HG03103 (cell line): ENCODE data around the gene LRRC37A3.
"Not testable (repeated sequence)": the region's sequence is repeated elsewhere in the genome, so short reads cannot be mapped to it uniquely, and the experiment has no call there.

ENCODE experiments used
- ATAC-seq: cut with Tn5 transposase; IDR thresholded peaks from one replicate; pipeline ENCODE4 v1.9.1; 2021; ENCODE audit warnings: low read depth; ENCODE audit not compliant: unreplicated experiment

The LRRC37A3 gene

GRCh38 chr17:64927444-64927843 lies 8.2 kb upstream of the LRRC37A3 start:
- not testable (repeated sequence) for ATAC-seq

GRCh38 chr17:64926430-64926829 lies 7.2 kb upstream of the LRRC37A3 start:
- not testable (repeated sequence) for ATAC-seq

DNA sequence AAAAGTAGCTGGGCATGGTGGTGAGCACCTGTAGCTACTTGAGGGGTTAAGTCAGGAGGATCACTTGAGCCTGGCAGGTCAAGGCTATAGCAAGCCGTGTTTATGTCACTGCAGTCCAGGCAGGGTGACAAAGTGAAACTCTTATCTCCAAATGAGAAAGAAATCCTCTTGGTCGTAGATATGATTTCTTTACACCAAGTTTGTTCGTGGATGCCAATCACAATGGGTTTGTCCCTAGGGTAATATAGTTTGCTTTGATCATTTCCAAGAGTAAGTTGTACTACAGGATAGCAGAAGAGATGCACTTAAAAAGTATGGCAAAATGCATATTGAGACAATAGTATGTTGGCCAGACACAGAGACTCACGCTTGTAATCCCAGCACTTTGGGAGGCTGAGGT lies 6.0 kb upstream of the LRRC37A3 start:
- ATAC-seq: not testable (repeated sequence)

DNA sequence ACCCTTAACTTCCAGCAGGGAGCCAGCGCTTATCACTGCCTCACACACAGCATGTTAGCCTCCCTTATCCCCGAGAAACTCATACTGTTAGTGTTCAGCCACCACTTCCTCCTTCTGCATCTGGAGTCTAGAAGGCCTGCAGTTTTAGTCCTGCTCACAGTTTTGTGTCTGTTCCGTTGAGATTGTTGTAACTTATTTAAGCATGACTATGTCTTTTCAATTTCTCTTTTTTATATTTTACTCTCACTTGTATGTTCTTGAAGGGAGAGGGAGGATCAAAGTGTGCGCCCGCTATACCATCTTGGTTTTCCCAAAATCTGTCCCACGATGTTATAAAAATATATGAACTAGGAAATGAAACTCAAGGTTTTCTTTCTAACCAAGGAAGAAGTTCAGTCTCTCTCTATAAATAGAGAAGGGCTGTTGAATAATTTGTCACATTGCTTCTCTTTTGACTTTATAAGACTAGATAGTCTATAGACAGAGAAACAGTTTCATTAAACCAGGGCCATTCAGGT lies 3.8 kb upstream of the LRRC37A3 start:
- not testable (repeated sequence) for ATAC-seq

DNA sequence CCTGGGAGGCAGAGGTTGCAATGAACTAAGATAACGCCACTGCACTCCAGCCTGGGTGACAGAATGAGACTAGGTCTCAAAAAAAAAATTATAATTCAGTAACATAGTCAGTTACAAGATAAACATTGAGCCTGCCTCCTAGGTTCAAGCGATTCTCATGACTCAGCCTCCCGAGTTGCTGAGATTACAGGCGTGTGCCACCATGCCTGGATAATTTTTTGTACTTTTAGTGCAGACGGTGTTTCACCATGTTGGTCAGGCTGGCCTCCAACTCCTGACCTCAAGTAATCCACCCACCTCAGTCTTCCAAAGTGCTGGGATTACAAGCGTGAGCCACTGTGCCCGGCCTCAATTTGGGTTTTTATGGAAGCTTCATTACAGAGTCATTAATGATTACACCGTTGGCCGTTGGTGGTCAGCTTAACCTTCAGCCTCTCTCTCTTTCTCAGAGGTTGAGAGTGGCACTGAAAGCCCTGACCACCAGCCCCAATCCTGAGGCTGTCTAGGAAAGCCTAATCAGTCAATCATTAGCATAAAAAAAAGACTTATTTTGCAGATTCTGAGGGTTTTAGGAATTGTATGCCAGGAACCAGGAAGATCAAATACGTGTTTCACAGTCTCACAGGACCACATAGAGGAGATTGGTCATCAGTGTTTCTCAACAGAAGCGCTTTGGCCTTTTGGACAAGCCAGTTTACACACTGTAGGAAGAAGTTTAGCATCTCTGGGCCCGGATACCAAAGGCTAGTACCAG lies 1.3 kb upstream of the LRRC37A3 start:
- no peak for ATAC-seq

DNA sequence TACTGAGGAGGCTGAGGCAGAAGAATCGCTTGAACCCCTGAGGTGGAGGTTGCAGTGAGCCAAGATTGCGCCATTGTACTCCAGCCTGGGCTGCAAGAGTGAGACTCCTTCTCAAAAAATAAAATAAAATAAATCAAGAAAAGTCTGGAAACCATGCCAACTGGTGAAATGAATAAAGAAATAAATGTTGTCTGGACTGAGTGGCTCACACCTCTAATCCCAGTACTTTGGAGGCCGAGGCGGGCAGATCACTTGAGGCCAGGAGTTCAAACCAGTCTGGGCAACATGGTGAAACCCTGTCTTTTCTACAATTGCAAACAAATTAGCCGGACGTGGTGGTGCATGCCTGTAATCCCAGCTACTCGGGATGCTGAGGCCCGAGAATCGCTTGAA lies 744 bp upstream of the LRRC37A3 start:
- ATAC-seq: no peak

DNA sequence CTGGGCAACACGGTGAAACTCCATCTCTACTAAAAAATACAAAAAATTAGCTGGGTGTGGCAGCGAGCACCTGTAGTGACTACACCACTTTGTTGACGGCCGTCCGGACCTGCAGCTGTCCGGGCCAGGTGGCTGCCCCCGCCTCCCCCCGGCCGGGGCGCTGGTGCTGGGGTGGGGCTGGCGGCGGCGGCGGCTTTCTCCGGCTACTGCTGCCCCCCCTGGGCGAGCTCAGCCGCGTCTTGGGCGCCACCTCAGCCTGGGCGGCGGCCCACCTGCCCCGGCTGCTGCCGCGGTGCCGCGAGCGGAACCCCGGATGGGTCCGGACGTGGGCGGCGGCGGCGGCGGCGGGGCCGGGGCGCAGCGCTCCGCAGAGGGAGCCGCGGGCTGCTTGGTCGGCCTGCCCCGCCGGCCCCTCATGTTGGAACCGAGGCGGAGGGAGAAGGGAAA lies 413 bp downstream of the LRRC37A3 start:
- ATAC-seq: peak; percentile 33

- ATAC-seq: not testable (repeated sequence)
Observed at GRCh38 chr17:64917540-64917939, 1.7 kb downstream of the LRRC37A3 start.

DNA sequence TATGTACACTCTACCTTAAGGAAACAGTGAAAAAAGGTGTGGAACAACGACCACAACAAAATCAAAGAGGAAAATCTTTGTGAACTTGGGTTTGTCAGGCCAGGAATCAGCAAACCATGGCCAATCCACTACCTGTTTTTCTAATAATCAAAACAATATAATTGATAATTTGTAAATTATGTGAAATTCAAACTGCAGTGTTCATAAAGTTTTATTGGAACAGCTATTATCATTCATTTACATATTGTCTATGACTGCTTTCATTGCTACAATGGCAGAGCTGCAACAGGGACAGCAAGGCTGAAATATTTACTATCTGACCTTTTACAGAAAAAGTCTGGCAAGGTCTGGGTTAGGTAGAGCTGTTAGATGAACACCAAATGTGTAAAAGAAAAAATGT lies 4.0 kb downstream of the LRRC37A3 start:
- not testable (repeated sequence) for ATAC-seq

DNA sequence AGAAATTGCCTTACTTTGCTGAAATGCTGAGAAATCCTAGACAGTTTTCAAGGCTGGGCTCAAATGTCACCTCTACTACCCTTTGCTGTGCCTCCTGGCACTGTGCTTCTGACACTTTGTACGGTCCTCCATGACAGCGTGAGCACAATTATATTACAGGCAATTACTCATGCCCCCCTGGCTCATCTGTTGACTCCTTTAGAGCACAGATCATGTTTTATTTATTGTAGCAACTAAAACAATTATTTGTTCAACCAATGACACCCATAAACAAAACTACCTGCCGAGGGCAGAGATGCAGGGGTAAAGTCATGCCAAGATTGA lies 9.1 kb downstream of the LRRC37A3 start:
- not testable (repeated sequence) for ATAC-seq

- ATAC-seq: not testable (repeated sequence)
Observed at GRCh38 chr17:64909511-64910190, 9.6 kb downstream of the LRRC37A3 start.

DNA sequence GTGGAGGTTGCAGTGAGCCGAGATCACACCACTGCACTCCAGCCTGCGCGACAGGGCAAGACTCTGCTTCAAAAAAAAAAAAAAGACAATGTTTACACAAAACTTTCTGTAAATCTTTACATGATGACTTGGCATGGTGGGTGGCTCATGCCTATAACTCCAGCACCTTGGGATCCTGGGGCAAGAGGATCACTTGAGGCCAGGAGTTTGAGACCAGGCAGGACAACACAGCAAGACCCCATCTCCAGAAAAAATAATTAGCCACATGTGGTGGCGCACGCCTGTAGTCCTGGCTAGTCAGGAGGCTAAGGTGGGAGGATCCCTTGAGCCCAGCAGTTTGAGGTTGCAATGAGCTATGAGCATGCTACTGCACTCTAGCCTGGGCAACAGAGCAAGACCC lies 15.2 kb downstream of the LRRC37A3 start:
- ATAC-seq: not testable (repeated sequence)

DNA sequence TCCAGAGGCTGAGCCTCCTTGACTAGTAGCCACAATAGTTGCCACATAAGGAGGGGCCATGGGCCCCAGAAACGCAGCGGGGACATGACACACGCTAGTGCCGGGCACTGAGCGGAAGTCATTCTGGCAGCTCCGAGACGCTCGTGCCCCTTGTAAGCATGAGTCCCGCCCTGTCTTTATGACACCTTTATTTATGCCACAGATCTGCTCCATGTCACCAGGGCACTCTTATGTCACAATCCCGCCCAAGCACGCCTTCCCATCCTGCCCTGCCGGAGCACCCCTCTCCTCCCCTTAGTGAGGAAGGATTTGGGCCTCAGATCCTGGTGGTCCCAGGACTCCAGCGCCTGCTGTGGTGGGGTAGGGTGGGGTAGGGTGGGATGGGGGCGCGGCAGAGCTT lies 22.1 kb downstream of the LRRC37A3 start:
- ATAC-seq: not testable (repeated sequence)

- not testable (repeated sequence) for ATAC-seq
Observed at GRCh38 chr17:64874210-64874609, 45.1 kb downstream of the LRRC37A3 start.

GRCh38 chr17:64847504-64848466 lies 71.5 kb downstream of the LRRC37A3 start:
- not testable (repeated sequence) for ATAC-seq

- ATAC-seq: not testable (repeated sequence)
Observed at GRCh38 chr17:64846892-64847291, 72.4 kb downstream of the LRRC37A3 start.

DNA sequence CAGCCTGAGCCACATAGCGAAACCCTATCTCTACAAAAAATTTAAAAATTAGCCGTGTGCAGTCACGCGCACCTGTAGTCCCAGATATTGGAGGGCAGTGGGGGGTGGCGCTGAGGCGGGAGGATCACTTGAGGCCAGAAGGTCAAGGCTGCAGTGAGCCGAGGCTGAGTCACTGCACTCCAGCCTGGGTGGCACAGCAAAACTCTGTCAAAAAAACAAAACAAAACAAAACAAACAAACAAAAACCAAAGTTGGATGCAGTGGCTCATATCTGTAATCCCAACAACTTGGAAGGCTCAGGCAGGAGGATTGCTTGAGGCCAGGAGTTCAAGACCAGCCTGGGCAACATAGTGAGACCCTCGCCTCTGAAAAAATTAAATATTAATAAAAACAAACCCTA lies 75.4 kb downstream of the LRRC37A3 start:
- not testable (repeated sequence) for ATAC-seq

GRCh38 chr17:64842900-64843299 lies 76.4 kb downstream of the LRRC37A3 start:
- not testable (repeated sequence) for ATAC-seq

DNA sequence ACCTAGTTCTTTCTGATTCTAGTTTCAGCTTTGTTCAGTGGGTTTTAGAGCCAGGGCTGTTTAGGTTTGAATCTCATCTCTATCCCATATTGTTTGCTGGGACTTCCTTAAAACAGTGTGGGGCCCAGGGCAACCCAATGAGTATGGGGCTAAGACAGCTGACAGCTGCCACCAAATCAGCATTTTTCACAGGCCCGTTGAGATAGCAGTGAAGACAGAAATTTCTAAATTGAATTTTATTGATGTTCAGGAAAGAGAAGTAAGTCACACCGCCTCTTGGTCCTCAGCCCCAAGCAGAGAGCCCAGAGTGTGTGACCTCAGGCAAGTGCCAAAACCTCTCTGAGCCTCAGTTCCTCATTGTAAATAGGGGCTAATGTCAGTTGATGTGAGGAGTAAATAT lies 78.3 kb downstream of the LRRC37A3 start:
- ATAC-seq: not testable (repeated sequence)

DNA sequence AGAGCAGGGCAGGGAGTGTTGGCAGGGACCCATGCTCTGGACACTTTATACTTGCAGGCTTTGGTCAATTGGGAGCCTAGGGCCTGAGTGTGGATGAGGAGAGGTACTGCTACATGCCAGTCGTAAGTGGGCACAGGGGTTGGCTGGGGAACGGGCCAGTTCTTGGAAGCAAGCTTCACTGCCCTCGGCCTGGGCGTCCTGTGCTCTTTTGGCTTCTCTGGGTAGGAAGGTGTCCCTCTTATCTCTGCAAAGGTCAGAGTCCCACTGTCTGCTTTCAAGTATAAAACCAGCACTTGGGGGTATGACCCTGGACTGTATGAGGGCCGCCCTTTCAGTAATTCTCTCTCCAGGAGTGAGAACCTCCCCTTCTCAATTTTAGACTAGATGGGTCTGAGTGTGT lies 80.8 kb downstream of the LRRC37A3 start:
- ATAC-seq: not testable (repeated sequence)
